SIG-M5 (cell line): ENCODE measurements around the gene ERICH6.

Source experiments
- DNase-seq: peaks from one replicate; lab custom pipeline; 2025; lab: John Stamatoyannopoulos, UW

The ERICH6 gene

GRCh38 chr3:150613034-150613433, 90.7 kb downstream of the ERICH6 start:
- no peak for DNase-seq

GRCh38 chr3:150612494-150612893, 91.2 kb downstream of the ERICH6 start:
- DNase-seq = no peak

- DNase-seq = no peak
Measured at GRCh38 chr3:150611666-150612065, 92.1 kb downstream of the ERICH6 start.

GRCh38 chr3:150610785-150611184, 92.9 kb downstream of the ERICH6 start:
- DNase-seq = no peak

GRCh38 chr3:150609988-150610387, 93.7 kb downstream of the ERICH6 start:
- DNase-seq = no peak
